HL-60/S4 (cell line): ENCODE results near the gene DNM3.
"Not testable (repeated sequence)": the region's sequence is repeated elsewhere in the genome, so short reads cannot be mapped to it uniquely, and the experiment has no call there.

Experiments used
- in situ Hi-C: fragments of 300-500 bp; cut with MboI; formaldehyde crosslinking; loops from 2 replicates; pipeline ENCODE4 v1.14.3; 2022; ENCODE audit warnings: low sequenced_read_pairs

DNM3 gene

GRCh38 chr1:171841050-171841910 is at the start of gene DNM3:
TSS of gene DNM3 (plus strand) at chr1:171841498. CDS start at chr1:171841657, 159 bp downstream.
- in situ Hi-C loops: no loop called here

GRCh38 chr1:171792656-171793369 is 48.5 kb upstream of the DNM3 start:
- in situ Hi-C loops: no loop called here

- in situ Hi-C loops: no loop called here
These were observed 47.7 kb upstream of the DNM3 start for GRCh38 chr1:171793636-171794035.

DNA sequence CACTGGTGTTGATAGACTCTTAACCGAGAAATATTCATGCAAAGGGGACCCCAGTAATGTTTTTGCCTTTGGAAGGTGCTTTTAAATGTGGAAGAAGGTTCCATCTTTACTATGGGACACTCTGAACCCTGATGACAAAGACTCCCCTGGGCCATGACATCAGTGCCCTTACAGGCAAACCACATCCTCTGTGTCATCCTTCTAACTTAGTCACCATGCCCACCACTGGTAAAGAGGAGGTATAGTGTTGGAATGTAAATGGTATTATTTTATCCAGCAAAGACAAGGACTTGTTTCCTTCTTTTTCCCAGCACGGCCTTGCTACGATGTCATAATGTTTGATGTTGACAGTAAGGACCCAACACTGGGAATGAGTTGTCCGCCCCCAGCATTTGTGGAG is 47.2 kb upstream of the DNM3 start:
- in situ Hi-C loops: no loop called here

GRCh38 chr1:171796592-171796991 is 44.7 kb upstream of the DNM3 start:
- in situ Hi-C loops: no loop called here

- in situ Hi-C loops: no loop called here
These were observed 43.0 kb upstream of the DNM3 start for GRCh38 chr1:171798311-171798710.

DNA sequence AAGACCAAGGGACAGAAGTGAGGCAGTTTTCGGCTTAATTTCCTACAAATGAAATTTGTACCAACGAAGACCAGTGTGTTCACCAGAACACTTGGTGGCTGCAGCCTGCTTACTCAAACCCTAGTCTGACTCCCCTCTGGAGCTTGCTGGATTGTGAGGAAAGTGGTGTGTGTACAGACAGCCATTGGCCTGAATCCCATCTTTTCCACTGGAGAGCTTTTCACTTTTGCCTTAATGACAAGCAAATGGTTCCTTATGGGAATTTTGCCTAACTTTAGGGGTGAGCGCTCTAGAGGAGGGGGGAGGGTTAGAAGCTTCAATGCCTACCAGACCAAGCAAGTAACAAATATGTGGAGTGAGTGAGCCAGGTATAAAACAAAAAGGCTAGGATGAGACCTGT is 42.5 kb upstream of the DNM3 start:
- in situ Hi-C loops: no loop called here

DNA sequence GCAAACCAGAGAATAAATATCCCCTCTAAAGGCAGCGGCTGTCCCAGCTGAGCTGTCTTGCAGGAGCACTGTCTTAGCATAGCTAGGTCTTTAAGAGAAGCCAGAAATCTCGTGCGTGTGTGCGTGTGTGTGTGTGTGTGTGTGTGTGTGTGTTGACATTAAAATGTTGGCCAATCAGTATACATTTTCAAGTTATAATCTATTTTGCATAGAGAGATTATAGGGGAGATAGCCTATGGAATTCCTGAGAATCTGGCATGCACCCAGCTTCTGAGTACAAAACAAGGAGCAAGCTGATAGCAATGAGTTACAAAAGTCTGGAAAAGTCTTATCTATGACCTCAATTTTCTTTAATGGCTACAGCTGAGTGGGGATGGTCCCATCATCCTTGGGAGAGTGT is 42.1 kb upstream of the DNM3 start:
- in situ Hi-C loops: no loop called here

- in situ Hi-C loops: not testable (repeated sequence)
These were observed 41.6 kb upstream of the DNM3 start for GRCh38 chr1:171799698-171800097.

GRCh38 chr1:171800342-171800741 is 41.0 kb upstream of the DNM3 start:
- in situ Hi-C loops: no loop called here

DNA sequence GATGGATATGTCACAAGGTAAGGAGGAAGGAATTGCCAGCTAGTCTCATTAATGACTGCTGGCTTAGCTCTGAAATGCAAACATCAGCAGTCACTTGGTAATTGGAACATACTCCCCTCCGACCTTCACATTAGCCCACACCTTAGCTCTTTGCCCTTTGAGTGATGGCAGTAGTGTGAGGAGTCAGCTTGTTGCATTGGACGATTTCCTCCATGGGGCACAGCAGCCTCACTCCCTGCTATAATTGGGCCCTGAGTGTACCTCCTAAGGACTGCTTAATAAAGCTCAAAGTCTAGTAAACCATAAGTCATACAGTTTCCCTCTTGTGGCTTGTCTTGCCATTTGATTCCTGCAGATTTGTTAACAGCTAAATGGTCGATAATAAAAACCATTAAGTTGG is 40.4 kb upstream of the DNM3 start:
- in situ Hi-C loops: no loop called here

GRCh38 chr1:171801487-171801891 is 39.8 kb upstream of the DNM3 start:
- in situ Hi-C loops: no loop called here

GRCh38 chr1:171802207-171802606 is 39.1 kb upstream of the DNM3 start:
- in situ Hi-C loops: no loop called here

DNA sequence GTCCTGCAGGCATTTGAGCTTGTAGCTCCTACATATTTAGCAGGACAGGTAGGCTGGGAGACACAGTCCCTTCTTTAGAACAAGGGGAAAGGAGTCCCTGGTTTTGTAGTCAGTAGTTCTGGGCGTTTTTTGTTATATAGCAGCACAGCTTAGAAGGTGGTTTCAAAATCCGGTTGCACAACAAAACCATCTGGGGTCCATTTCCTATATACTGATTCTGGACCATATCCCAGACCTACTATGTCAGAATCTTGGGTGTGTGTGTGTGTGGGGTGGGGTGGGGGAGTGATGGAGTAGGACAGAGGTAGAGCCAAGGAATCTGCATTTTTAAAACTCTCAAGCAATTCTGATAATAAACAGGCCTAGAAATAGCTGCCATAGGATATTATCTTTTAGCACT is 38.3 kb upstream of the DNM3 start:
- in situ Hi-C loops: no loop called here

DNA sequence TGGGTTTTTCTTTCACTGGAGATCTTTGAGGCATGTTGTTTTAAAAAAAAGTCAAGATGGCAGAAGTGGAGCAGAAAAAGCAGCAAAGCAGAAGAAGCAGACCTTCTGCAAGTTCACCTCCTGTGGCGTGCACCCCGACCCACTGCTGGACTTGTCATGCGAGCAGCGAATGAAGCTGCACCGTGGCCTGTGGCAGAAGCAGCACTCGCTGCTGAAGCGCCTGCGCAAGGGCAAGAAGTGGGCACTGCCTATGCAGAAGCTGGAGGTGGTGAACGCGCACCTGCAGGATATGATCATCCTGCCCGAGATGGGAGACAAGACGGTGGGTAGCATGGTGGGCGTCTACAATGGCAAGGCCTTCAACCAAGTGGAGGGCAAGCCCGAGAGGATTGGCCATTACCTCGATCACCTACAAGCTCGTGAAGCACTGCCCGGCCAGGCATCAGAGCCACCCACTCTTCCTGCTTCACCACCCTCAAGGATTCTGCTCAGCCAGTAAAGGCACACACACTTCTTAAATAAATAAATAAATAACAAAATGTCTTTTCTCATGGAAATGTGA is 37.8 kb upstream of the DNM3 start:
- in situ Hi-C loops: no loop called here

DNA sequence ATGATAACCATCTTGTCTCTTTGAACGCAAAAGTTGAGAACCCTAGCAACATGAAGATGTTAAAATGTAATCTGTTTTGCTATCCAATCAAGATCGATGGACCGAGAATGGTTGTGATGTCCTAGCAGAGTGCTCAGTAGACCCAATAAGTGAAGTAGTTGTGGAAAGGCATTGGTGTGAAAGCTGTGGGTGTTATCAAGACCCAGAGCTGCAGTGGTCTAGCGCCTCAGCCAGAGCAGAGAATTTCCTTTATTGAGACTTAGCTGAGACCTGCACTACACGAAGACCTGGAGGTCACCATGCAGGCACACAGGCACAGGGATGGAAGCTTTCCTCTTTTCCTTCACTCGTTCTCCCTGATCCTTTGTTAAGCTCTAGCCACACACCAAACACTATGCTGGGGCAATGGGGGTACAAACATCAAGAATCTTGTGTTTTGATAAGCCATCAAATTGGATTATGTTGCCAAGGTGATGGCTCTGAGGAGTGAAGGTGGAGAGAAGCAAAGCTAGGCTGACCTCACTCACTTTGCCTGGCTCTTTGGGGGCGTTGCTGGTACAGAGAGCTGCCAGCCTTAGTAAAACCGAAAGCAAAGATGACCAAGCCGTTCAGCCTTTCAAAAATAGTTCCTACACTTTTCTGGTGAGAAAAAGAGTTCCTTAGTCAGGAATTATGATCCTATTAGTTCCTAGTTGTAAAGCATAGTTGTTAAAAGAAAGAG is 35.7 kb upstream of the DNM3 start:
- in situ Hi-C loops: no loop called here

DNA sequence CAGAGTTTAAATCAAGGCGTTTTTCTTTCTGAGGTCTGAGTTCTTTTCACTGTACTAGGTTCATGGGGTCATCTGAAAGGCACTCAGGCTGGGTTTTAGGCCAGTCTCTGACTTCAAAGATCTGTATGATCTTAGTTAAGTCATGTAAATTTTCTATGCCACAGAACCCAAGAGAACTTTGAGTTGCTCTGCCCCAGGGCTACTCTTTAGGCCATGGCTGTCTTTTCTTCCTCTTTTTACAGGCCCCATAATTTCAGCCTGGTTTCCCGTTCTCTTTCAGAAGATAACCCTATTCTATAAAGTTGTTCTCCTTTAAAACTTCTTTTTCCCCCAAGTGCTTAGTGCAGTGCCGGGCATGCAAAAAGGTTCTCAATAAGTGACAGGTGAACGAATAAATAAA is 33.7 kb upstream of the DNM3 start:
- in situ Hi-C loops: no loop called here

- in situ Hi-C loops: no loop called here
These were observed 31.5 kb upstream of the DNM3 start for GRCh38 chr1:171809834-171810233.

DNA sequence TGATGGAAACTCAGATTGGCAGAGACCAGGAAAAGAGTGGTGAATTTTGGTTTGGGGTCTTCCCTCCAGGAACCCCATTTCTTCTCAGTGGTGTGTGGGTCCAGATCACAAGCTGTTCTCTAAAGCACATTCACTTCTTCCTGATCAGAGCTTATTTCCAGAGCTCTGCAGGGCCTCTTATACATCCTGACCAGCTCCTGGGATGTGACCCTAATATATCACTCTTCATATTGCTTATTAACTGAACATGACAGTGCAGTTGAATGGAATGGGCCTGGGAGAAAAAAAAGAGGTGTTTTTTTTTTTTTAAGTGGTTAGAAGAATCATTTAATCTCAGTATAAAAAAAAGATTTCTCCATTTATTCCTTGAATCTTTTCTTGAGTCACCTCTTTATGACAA is 29.6 kb upstream of the DNM3 start:
- in situ Hi-C loops: no loop called here

GRCh38 chr1:171814692-171815091 is 26.6 kb upstream of the DNM3 start:
- in situ Hi-C loops: no loop called here

DNA sequence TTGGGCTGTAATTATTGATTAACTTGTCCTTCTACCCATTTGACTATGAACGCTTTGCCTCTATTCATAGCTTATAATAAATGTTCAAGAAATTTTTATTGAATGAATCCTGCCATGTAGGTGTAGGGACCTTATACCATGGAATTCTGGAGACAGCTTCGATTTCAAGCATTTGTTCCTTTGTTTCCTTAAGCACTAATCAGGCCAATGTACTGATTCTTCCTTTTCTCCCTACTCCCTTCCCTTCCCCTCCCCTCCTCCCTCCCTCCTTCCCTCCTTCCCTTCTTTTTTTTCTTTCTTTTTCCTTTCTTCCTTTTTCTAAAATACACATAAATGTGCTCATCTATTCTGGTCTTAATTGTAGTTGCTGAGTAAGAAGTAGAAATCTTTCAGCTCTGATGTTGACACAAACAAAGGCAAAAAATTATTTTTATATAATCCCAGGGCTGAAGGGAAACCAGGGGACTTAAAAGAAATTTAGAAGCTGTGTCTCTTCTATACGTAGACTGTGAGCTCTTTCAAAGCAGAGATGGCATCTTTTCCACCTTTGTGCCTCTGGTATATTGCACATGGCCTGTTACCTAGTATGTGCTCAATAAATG is 24.9 kb upstream of the DNM3 start:
- in situ Hi-C loops: no loop called here
